ENCODE measurements around the gene ZNF337.

Gene ZNF337

DNA sequence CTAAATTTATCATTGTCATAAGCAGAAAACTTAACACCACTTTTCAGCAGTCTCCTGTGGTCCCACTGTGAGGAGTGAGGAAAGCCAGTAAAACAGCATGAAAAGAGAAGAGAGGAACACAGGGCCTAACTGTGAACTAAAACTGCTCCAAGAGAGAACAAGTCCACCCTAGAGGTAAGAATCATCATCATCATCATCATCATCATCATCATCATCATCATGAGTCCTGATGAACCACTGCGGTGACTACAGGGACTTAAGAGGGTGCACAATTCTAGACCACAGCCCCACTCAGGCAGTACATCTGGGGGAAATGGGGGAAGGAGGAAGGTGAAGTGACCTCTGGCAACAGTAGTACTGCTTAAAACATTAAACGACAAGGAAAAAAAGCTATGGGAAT lies 13.6 kb downstream of the ZNF337 start:
- Histone ChIP-seq H2AFZ (ENCODE audit: low read length) (no peak overlapping the region), H3K36me3 (ENCODE audit: insufficient read depth, low read length) (peaks cover 41% of the 10 kb centered on the region), H3K9me2 (ENCODE audit: low read depth, low read length) (no peaks in the 10 kb centered on the region), H3K27me3 (ENCODE audit: insufficient read depth, low read length) (no peaks in the 10 kb centered on the region), H3K9me3 (ENCODE audit: low read length) (no peaks in the 10 kb centered on the region), H3K4me2 (ENCODE audit: low read length) (no peak overlapping the region), H3K4me1 (ENCODE audit: insufficient read depth, low read length, severe bottlenecking) (peaks cover 24% of the 10 kb centered on the region), H3K79me2 (ENCODE audit: insufficient read depth, low read length) (no peaks in the 10 kb centered on the region), H3K27ac (ENCODE audit: low read depth, low read length, poor library complexity, severe bottlenecking) (no peak overlapping the region), H3K4me3 (ENCODE audit: low read depth, low read length, poor library complexity, severe bottlenecking) (no peak overlapping the region), H4K20me1 (ENCODE audit: insufficient read depth, low read length) (no peaks in the 10 kb centered on the region), H3F3A (ENCODE audit: insufficient read depth, low read length) (no peaks in the 10 kb centered on the region), H3K9ac (ENCODE audit: low read length) (no peak overlapping the region)
- no peak for TF ChIP-seq EZH2 (IDR thresholded peaks at IDR 0.05; ENCODE audit: borderline replicate concordance, low read length)
- TF ChIP-seq, protein P1, sequence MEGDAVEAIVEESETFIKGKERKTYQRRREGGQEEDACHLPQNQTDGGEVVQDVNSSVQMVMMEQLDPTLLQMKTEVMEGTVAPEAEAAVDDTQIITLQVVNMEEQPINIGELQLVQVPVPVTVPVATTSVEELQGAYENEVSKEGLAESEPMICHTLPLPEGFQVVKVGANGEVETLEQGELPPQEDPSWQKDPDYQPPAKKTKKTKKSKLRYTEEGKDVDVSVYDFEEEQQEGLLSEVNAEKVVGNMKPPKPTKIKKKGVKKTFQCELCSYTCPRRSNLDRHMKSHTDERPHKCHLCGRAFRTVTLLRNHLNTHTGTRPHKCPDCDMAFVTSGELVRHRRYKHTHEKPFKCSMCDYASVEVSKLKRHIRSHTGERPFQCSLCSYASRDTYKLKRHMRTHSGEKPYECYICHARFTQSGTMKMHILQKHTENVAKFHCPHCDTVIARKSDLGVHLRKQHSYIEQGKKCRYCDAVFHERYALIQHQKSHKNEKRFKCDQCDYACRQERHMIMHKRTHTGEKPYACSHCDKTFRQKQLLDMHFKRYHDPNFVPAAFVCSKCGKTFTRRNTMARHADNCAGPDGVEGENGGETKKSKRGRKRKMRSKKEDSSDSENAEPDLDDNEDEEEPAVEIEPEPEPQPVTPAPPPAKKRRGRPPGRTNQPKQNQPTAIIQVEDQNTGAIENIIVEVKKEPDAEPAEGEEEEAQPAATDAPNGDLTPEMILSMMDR (IDR thresholded peaks at IDR 0.05; ENCODE audit: low read length), result no peak

DNA sequence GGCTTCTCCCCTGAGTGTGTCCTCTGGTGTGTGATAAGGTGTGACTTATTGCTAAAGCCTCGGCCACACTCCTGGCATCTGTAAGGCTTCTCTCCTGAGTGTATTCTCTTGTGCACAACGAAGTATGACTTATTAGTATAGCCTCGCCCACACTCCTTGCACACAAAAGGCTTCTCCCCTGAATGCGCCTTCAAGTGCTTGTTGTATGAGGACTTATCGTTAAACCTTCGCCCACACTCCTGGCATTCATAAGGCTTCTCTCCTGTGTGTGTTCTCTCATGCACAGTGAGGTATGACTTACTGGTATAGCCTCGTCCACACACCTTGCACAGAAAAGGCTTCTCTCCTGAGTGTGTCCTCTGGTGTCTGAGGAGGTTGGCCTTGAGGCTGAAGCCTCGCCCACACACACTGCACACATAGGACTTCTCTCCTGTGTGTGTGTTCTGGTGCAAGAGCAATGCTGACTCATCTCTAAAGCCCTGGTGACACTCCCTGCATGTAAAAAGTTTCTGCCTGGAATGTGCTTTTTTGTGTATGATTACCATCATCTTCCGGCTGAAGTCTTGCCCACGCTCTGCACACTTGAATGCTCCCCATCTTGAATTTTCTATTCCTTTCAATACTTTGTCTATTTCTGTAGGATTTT lies 20.4 kb downstream of the ZNF337 start:
- Histone ChIP-seq H3K4me1 (ENCODE audit: insufficient read depth, low read length, severe bottlenecking) (no peaks in the 10 kb centered on the region), H3K36me3 (ENCODE audit: insufficient read depth, low read length) (peaks cover 89% of the 10 kb centered on the region), H3K27me3 (ENCODE audit: insufficient read depth, low read length) (no peaks in the 10 kb centered on the region), H3K79me2 (ENCODE audit: insufficient read depth, low read length) (no peaks in the 10 kb centered on the region), H3K9ac (ENCODE audit: low read length) (no peak overlapping the region), H3K4me2 (ENCODE audit: low read length) (no peak overlapping the region), H3K4me3 (ENCODE audit: low read depth, low read length, poor library complexity, severe bottlenecking) (no peak overlapping the region), H3K9me2 (ENCODE audit: low read depth, low read length) (no peaks in the 10 kb centered on the region), H3F3A (ENCODE audit: insufficient read depth, low read length) (no peaks in the 10 kb centered on the region), H3K9me3 (ENCODE audit: low read length) (no peaks in the 10 kb centered on the region), H2AFZ (ENCODE audit: low read length) (no peak overlapping the region), H3K27ac (ENCODE audit: low read depth, low read length, poor library complexity, severe bottlenecking) (no peak overlapping the region), H4K20me1 (ENCODE audit: insufficient read depth, low read length) (no peaks in the 10 kb centered on the region)
- TF ChIP-seq, protein P1 (IDR thresholded peaks at IDR 0.05; ENCODE audit: low read length), result no peak
- no peak for TF ChIP-seq EZH2 (IDR thresholded peaks at IDR 0.05; ENCODE audit: borderline replicate concordance, low read length)

DNA sequence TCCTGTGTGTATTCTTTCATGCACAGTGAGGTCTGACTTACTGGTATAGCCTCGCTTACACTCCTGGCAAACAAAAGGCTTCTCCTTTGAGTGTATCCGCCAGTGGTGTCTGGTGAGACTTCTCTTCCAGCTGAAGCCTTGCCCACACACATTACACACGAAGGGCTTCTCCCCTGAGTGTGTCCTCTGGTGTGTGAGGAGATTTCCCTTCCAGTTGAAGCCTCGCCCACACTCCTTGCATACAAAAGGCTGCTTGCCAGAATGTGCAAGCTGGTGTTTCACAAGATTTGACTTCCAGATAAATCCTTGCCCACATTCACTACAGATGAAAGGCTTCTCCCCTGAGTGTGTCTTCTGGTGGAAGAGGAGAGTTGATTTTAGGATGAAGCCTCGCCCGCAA lies 21.5 kb downstream of the ZNF337 start:
- Histone ChIP-seq H3K27me3 (ENCODE audit: insufficient read depth, low read length) (no peaks in the 10 kb centered on the region), H2AFZ (ENCODE audit: low read length) (no peak overlapping the region), H3K4me1 (ENCODE audit: insufficient read depth, low read length, severe bottlenecking) (no peaks in the 10 kb centered on the region), H3K27ac (ENCODE audit: low read depth, low read length, poor library complexity, severe bottlenecking) (no peak overlapping the region), H3F3A (ENCODE audit: insufficient read depth, low read length) (no peaks in the 10 kb centered on the region), H3K9me3 (ENCODE audit: low read length) (no peaks in the 10 kb centered on the region), H4K20me1 (ENCODE audit: insufficient read depth, low read length) (no peaks in the 10 kb centered on the region), H3K36me3 (ENCODE audit: insufficient read depth, low read length) (peaks cover 80% of the 10 kb centered on the region), H3K79me2 (ENCODE audit: insufficient read depth, low read length) (no peaks in the 10 kb centered on the region), H3K9ac (ENCODE audit: low read length) (no peak overlapping the region), H3K4me2 (ENCODE audit: low read length) (no peak overlapping the region), H3K9me2 (ENCODE audit: low read depth, low read length) (no peaks in the 10 kb centered on the region), H3K4me3 (ENCODE audit: low read depth, low read length, poor library complexity, severe bottlenecking) (no peak overlapping the region)
- TF ChIP-seq EZH2 (IDR thresholded peaks at IDR 0.05; ENCODE audit: borderline replicate concordance, low read length), result no peak
- TF ChIP-seq, protein P1 (IDR thresholded peaks at IDR 0.05; ENCODE audit: low read length), result no peak
